ENCODE data around the gene NR2F2. TPM values are rescaled to one million over a fixed set of nuclear protein-coding genes. Genes with fewer than 3 reads are reported as not detected.

NR2F2 gene
- total and polyA plus RNA-seq, 4 donors = 15.0 to 73.5 (median 35.4) TPM

GRCh38 chr15:96362755-96363651 is 32.5 kb downstream of the NR2F2 start:
- peaks cover 0 to 98% (median 47%) of the 10 kb centered on the region in 3 donors for H3K27me3 ChIP-seq (ENCODE audit: control insufficient read depth in 3 of 3, insufficient read depth in 3 of 3, low read length in 2 of 3)
- no peak for TF ChIP-seq CTCF (IDR thresholded peaks at IDR 0.05; ENCODE audit: control extremely low read depth, extremely low read depth)
- no peak overlapping the region for H3K27ac ChIP-seq (ENCODE audit: low read depth in 1 of 2, low read length in 1 of 2)
- WGBS, 2 donors = 14 to 46% methylated on average over 37 of the region's 37 CpGs
- H3K9me3 ChIP-seq (ENCODE audit: control insufficient read depth in 4 of 4, insufficient read depth in 3 of 4, low read length in 3 of 4) = peaks cover 0 to 8% (median 0%) of the 10 kb centered on the region in 4 donors
- DNase-seq (peak in 2 of 3 donors; percentile 12 to 17), ATAC-seq (ENCODE audit: insufficient read depth, low FRiP score) (no peak)
- peaks cover 0 to 4% (median 0%) of the 10 kb centered on the region in 4 donors for H3K36me3 ChIP-seq (ENCODE audit: control insufficient read depth in 4 of 4, insufficient read depth in 4 of 4, low read length in 4 of 4)
- H3K4me3 ChIP-seq = no peak overlapping the region
- no peak overlapping the region for H3K9ac ChIP-seq (ENCODE audit: insufficient read depth in 1 of 2, low read length in 2 of 2)
- peaks cover 0 to 34% (median 8%) of the 10 kb centered on the region in 5 donors for H3K4me1 ChIP-seq (ENCODE audit: control insufficient read depth in 5 of 5, insufficient read depth in 5 of 5, low read length in 5 of 5)

GRCh38 chr15:96363707-96364106 is 33.2 kb downstream of the NR2F2 start:
- Histone ChIP-seq H3K36me3 (ENCODE audit: control insufficient read depth in 4 of 4, insufficient read depth in 4 of 4, low read length in 4 of 4) (peaks cover 0 to 4% (median 0%) of the 10 kb centered on the region in 4 donors), H3K4me1 (ENCODE audit: control insufficient read depth in 5 of 5, insufficient read depth in 5 of 5, low read length in 5 of 5) (peaks cover 0 to 40% (median 8%) of the 10 kb centered on the region in 5 donors), H3K9me3 (ENCODE audit: control insufficient read depth in 4 of 4, insufficient read depth in 3 of 4, low read length in 3 of 4) (peaks cover 0 to 10% (median 0%) of the 10 kb centered on the region in 4 donors), H3K4me3 (no peak overlapping the region), H3K27ac (ENCODE audit: low read depth in 1 of 2, low read length in 1 of 2) (no peak overlapping the region), H3K9ac (ENCODE audit: insufficient read depth in 1 of 2, low read length in 2 of 2) (no peak overlapping the region), H3K27me3 (ENCODE audit: control insufficient read depth in 3 of 3, insufficient read depth in 3 of 3, low read length in 2 of 3) (peaks cover 0 to 98% (median 49%) of the 10 kb centered on the region in 3 donors)
- WGBS, 2 donors = 28 to 50% methylated on average over 9 of the region's 9 CpGs
- DNase-seq (peak in 1 of 3 donors; percentile 3), ATAC-seq (ENCODE audit: insufficient read depth, low FRiP score) (no peak)
- no peak for TF ChIP-seq CTCF (IDR thresholded peaks at IDR 0.05; ENCODE audit: control extremely low read depth, extremely low read depth)

- H3K9me3 ChIP-seq (ENCODE audit: control insufficient read depth in 4 of 4, insufficient read depth in 3 of 4, low read length in 3 of 4) = peaks cover 0 to 17% (median 0%) of the 10 kb centered on the region in 4 donors
- ATAC-seq (ENCODE audit: insufficient read depth, low FRiP score) = no peak
- H3K9ac ChIP-seq (ENCODE audit: insufficient read depth in 1 of 2, low read length in 2 of 2) = no peak overlapping the region
- DNase-seq = peak; percentile 37 to 50 (median 49)
- H3K27ac ChIP-seq (ENCODE audit: low read depth in 1 of 2, low read length in 1 of 2) = no peak overlapping the region
- H3K4me3 ChIP-seq = no peak overlapping the region
- H3K27me3 ChIP-seq (ENCODE audit: control insufficient read depth in 3 of 3, insufficient read depth in 3 of 3, low read length in 2 of 3) = peaks cover 0 to 96% (median 53%) of the 10 kb centered on the region in 3 donors
- TF ChIP-seq CTCF (IDR thresholded peaks at IDR 0.05; ENCODE audit: control extremely low read depth, extremely low read depth) = no peak
- H3K36me3 ChIP-seq (ENCODE audit: control insufficient read depth in 4 of 4, insufficient read depth in 4 of 4, low read length in 4 of 4) = peaks cover 0 to 4% (median 0%) of the 10 kb centered on the region in 4 donors
- H3K4me1 ChIP-seq (ENCODE audit: control insufficient read depth in 5 of 5, insufficient read depth in 5 of 5, low read length in 5 of 5) = peaks cover 0 to 28% (median 4%) of the 10 kb centered on the region in 5 donors
- WGBS, 2 donors = 10 to 27% methylated on average over 41 to 42 of the region's 42 CpGs
Observed at GRCh38 chr15:96365781-96366525, 35.5 kb downstream of the NR2F2 start.
